Mesenchymal stem cell (in vitro differentiated cells and primary cell): Measurements from ENCODE around the gene TTC7B.

Source experiments
- DNase-seq: peaks from one replicate; pipeline ENCODE4 v3.0.0-alpha.2; 2013
- H2AFZ ChIP-seq: one replicate; pipeline ENCODE4 v1.6.1; 2013; ENCODE audit warnings: low read depth, mild to moderate bottlenecking, control low read depth, inconsistent platforms, low read length, moderate library complexity
- H2AK5ac ChIP-seq: 2 replicates; pipeline ENCODE4 v1.6.1; 2013; ENCODE audit warnings: low read length, moderate library complexity, mild to moderate bottlenecking, inconsistent platforms; ENCODE audit not compliant: severe bottlenecking
- H2BK120ac ChIP-seq: one replicate; pipeline ENCODE4 v1.6.1; 2013; ENCODE audit warnings: low read depth, mild to moderate bottlenecking, inconsistent platforms, low read length, moderate library complexity
- H2BK12ac ChIP-seq, 2 experiments: one replicate each; pipeline ENCODE4 v1.6.1; 2013; ENCODE audit warnings: inconsistent platforms in 2 of 2, low read length in 2 of 2, mild to moderate bottlenecking in 2 of 2, moderate library complexity in 2 of 2, control low read depth in 1 of 2
- H2BK15ac ChIP-seq: one replicate; pipeline ENCODE4 v1.6.1; 2013; ENCODE audit warnings: mild to moderate bottlenecking, low read depth, inconsistent platforms; ENCODE audit not compliant: poor library complexity, severe bottlenecking
- H2BK5ac ChIP-seq: 2 replicates; pipeline ENCODE4 v1.6.1; 2013; ENCODE audit warnings: low read depth, mild to moderate bottlenecking, low read length, control low read depth, inconsistent platforms; ENCODE audit not compliant: poor library complexity, severe bottlenecking
- H3K14ac ChIP-seq, 2 experiments: one replicate each; pipeline ENCODE4 v1.6.1; 2013; ENCODE audit warnings: inconsistent platforms in 2 of 2, low read length in 2 of 2, control low read depth in 1 of 2, mild to moderate bottlenecking in 1 of 2, moderate library complexity in 1 of 2
- H3K18ac ChIP-seq, 2 experiments: one replicate each; pipeline ENCODE4 v1.6.1; 2013; ENCODE audit warnings: inconsistent platforms in 2 of 2, low read length in 2 of 2, control low read depth in 1 of 2, low read depth in 1 of 2, mild to moderate bottlenecking in 1 of 2
- H3K23ac ChIP-seq, 2 experiments: one replicate each; pipeline ENCODE4 v1.6.1; 2013; ENCODE audit warnings: inconsistent platforms in 2 of 2, low read length in 2 of 2, mild to moderate bottlenecking in 2 of 2, moderate library complexity in 2 of 2, control low read depth in 1 of 2
- H3K27ac ChIP-seq: 2 replicates; pipeline ENCODE4 v1.5.1; 2013; ENCODE audit warnings: mild to moderate bottlenecking, moderate library complexity, low read length, control low read depth, inconsistent platforms; ENCODE audit not compliant: poor library complexity, severe bottlenecking
- H3K27me3 ChIP-seq, 2 experiments: 2 replicates each; pipeline versions ENCODE4 v1.6.1 to v1.7.0; 2013; ENCODE audit warnings: low read length in 2 of 2, mild to moderate bottlenecking in 2 of 2, moderate library complexity in 2 of 2, control low read depth in 1 of 2, inconsistent platforms in 1 of 2; ENCODE audit not compliant: control insufficient read depth in 1 of 2, insufficient read depth in 1 of 2
- H3K36me3 ChIP-seq, 2 experiments: 2 replicates each; pipeline versions ENCODE4 v1.6.1 to v1.7.0; 2013; ENCODE audit warnings: low read length in 2 of 2, control low read depth in 1 of 2, inconsistent platforms in 1 of 2, low read depth in 1 of 2, mild to moderate bottlenecking in 1 of 2; ENCODE audit not compliant: insufficient read depth in 2 of 2, control insufficient read depth in 1 of 2
- H3K4ac ChIP-seq, 2 experiments: one replicate each; pipeline ENCODE4 v1.6.1; 2013; ENCODE audit warnings: inconsistent platforms in 2 of 2, low read length in 2 of 2, mild to moderate bottlenecking in 2 of 2, moderate library complexity in 2 of 2, control low read depth in 1 of 2, low read depth in 1 of 2
- H3K4me1 ChIP-seq: 2 replicates; pipeline ENCODE4 v1.6.1; 2013; ENCODE audit warnings: low read depth, low read length, control low read depth; ENCODE audit not compliant: control insufficient read depth, insufficient read depth
- H3K4me2 ChIP-seq: 2 replicates; pipeline ENCODE4 v1.6.1; 2013; ENCODE audit warnings: low read length, mild to moderate bottlenecking, inconsistent platforms; ENCODE audit not compliant: poor library complexity, severe bottlenecking
- H3K4me3 ChIP-seq, 2 experiments: 2 replicates each; pipeline versions ENCODE4 v1.5.1 to v1.7.0; 2013; ENCODE audit warnings: low read length in 2 of 2, mild to moderate bottlenecking in 2 of 2, control low read depth in 1 of 2, low read depth in 1 of 2; ENCODE audit not compliant: insufficient read depth in 1 of 2
- H3K79me1 ChIP-seq: replicated peaks from 2 replicates; pipeline ENCODE4 v1.6.1; 2013; ENCODE audit warnings: mild to moderate bottlenecking, control low read depth, low read length, inconsistent platforms; ENCODE audit not compliant: poor library complexity, severe bottlenecking
- H3K9ac ChIP-seq: 2 replicates; pipeline ENCODE4 v1.7.0; 2013; ENCODE audit warnings: mild to moderate bottlenecking, low read length, moderate library complexity
- H3K9me3 ChIP-seq: 2 replicates; pipeline ENCODE4 v1.7.0; 2013; ENCODE audit warnings: mild to moderate bottlenecking, low read length; ENCODE audit not compliant: control insufficient read depth
- H4K8ac ChIP-seq: one replicate; pipeline ENCODE4 v1.6.1; 2013; ENCODE audit warnings: inconsistent platforms, mild to moderate bottlenecking, low read length, moderate library complexity
- H4K91ac ChIP-seq: one replicate; pipeline ENCODE4 v1.6.1; 2013; ENCODE audit warnings: mild to moderate bottlenecking, low read length, inconsistent platforms
- WGBS: methylation state at CpG from one replicate; pipeline ENCODE4 v1.1.7; 2013; ENCODE audit warnings: mixed read lengths; 5-methylcytosine and 5-hydroxymethylcytosine counted together

The TTC7B gene

DNA sequence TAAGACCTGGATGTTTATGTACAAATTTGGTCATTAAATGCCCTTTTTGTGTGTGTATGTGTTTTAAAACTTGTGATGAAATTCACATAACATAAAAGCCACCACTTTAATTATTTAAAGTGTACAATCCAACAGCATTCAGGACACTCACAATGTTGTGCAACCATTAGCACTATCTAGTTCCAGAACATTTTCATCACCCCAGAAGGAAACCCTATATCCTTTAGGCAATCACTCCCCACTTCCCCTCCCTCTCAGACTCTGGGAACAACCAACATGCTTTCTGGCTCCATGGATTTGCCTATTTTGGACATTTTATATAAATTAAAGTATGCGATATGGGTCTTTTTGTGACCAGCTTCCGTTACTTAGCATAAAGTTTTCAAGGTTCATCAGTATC lies 124.6 kb downstream of the TTC7B start:
- no peak overlapping the region for H2AFZ ChIP-seq
- H3K23ac ChIP-seq: no peak overlapping the region
- no peaks in the 10 kb centered on the region for H3K4me1 ChIP-seq
- no peak overlapping the region for H3K14ac ChIP-seq
- no peak overlapping the region for H2BK120ac ChIP-seq
- H2BK12ac ChIP-seq: no peak overlapping the region
- H3K9me3 ChIP-seq: no peaks in the 10 kb centered on the region
- H3K9ac ChIP-seq: no peak overlapping the region
- no peak for DNase-seq
- no peak overlapping the region for H3K4me3 ChIP-seq
- H3K4ac ChIP-seq: no peak overlapping the region
- H3K36me3 ChIP-seq: peaks cover 0 to 19% of the 10 kb centered on the region in 2 experiments
- H3K4me2 ChIP-seq: no peak overlapping the region
- H3K79me1 ChIP-seq: peaks cover 5% of the 10 kb centered on the region
- 94% methylated on average over 2 of the region's 2 CpGs for WGBS
- no peaks in the 10 kb centered on the region for H3K27me3 ChIP-seq
- no peak overlapping the region for H2BK15ac ChIP-seq
- H4K91ac ChIP-seq: no peak overlapping the region
- no peak overlapping the region for H2BK5ac ChIP-seq
- no peak overlapping the region for H2AK5ac ChIP-seq
- no peak overlapping the region for H4K8ac ChIP-seq
- no peak overlapping the region for H3K18ac ChIP-seq
- H3K27ac ChIP-seq: no peak overlapping the region

DNA sequence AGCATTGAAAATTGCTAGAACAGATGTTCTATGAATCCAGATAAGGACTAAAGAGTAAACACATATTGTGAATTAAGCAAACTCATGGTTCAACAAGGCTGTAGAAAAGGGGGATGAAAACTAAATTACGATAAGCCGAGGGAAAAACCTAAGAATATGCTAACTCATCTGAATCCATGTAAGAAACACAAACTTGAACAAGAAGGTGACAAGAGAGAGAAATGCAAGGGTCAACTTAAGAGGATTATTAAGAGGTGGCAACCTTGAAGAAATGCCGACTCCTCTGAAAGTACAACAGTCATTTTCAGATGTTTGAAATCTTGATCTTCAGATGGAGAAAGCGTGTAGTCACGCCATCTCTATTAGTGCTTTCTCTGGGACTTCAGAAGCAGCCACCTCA lies 128.6 kb downstream of the TTC7B start:
- Histone ChIP-seq H3K23ac (no peak overlapping the region), H2AK5ac (no peak overlapping the region), H3K4ac (no peak overlapping the region), H2AFZ (no peak overlapping the region), H3K9ac (no peak overlapping the region), H3K9me3 (no peaks in the 10 kb centered on the region), H3K27ac (no peak overlapping the region), H3K14ac (no peak overlapping the region), H4K8ac (no peak overlapping the region), H3K18ac (no peak overlapping the region), H3K36me3 (peaks cover 4 to 40% of the 10 kb centered on the region in 2 experiments), H2BK12ac (no peak overlapping the region), H3K79me1 (peaks cover 3% of the 10 kb centered on the region), H2BK15ac (no peak overlapping the region), H2BK5ac (no peak overlapping the region), H2BK120ac (no peak overlapping the region), H3K27me3 (no peaks in the 10 kb centered on the region), H3K4me3 (no peak overlapping the region), H4K91ac (no peak overlapping the region), H3K4me2 (no peak overlapping the region), H3K4me1 (no peaks in the 10 kb centered on the region)
- WGBS: 100% methylated on average over 5 of the region's 5 CpGs
- no peak for DNase-seq

DNA sequence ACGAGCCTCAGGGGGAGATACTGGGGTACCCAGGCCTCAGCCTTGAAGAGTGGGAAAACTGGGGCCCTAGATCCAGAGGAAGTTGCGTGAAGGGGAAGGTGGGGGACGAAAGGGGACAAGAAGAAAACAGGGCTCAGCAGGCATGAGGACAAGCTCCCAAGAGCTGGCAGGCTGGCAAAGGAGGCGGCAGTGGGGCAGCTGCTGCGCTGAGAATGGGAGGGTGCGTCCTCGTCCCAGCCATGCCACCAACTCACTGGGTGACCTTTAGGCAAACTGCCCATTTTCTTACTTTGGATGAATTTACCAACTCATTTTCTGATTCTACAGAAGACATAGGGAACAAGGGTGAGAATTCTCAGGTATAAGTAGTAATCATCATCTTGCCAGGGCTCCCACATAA lies 133.6 kb downstream of the TTC7B start:
- DNase-seq: no peak
- Histone ChIP-seq H2BK5ac (no peak overlapping the region), H2BK12ac (no peak overlapping the region), H3K27ac (no peak overlapping the region), H3K9ac (no peak overlapping the region), H3K9me3 (no peaks in the 10 kb centered on the region), H4K8ac (no peak overlapping the region), H3K14ac (no peak overlapping the region), H3K79me1 (no peaks in the 10 kb centered on the region), H2BK15ac (no peak overlapping the region), H2BK120ac (no peak overlapping the region), H2AK5ac (no peak overlapping the region), H3K4me3 (no peak overlapping the region), H2AFZ (no peak overlapping the region), H4K91ac (no peak overlapping the region), H3K4me2 (no peak overlapping the region), H3K27me3 (no peaks in the 10 kb centered on the region), H3K36me3 (peaks cover 7 to 33% of the 10 kb centered on the region in 2 experiments), H3K4me1 (no peaks in the 10 kb centered on the region), H3K23ac (no peak overlapping the region), H3K4ac (no peak overlapping the region), H3K18ac (no peak overlapping the region)
- WGBS: 95% methylated on average over 6 of the region's 7 CpGs

DNA sequence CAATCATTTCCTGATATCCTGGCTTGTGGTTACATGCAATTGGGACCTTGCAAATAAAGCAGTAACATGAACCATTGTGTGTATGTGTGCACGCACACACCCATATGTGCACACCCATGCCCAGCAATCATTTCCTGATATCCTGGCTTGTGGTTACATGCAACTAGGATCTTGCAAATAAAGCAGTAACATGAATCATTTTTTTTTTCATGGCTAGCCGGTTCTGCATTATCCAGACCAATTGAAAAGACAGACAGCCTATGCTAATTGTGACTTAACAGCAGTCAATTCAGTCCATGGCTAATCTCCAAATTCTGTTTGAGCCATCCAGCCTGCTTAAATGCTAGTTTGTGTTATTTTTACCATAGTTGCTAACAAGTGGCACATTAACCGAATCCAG lies 134.3 kb downstream of the TTC7B start:
- H3K14ac ChIP-seq: no peak overlapping the region
- H3K4me3 ChIP-seq: no peak overlapping the region
- no peak overlapping the region for H3K23ac ChIP-seq
- H3K4ac ChIP-seq: no peak overlapping the region
- no peak for DNase-seq
- H3K9me3 ChIP-seq: no peaks in the 10 kb centered on the region
- no peak overlapping the region for H2BK120ac ChIP-seq
- H2BK12ac ChIP-seq: no peak overlapping the region
- H3K27me3 ChIP-seq: no peaks in the 10 kb centered on the region
- H2BK5ac ChIP-seq: no peak overlapping the region
- no peaks in the 10 kb centered on the region for H3K79me1 ChIP-seq
- H4K8ac ChIP-seq: no peak overlapping the region
- 97% methylated on average over 3 of the region's 3 CpGs for WGBS
- no peak overlapping the region for H2AK5ac ChIP-seq
- H3K27ac ChIP-seq: no peak overlapping the region
- H3K4me2 ChIP-seq: no peak overlapping the region
- peaks cover 7 to 26% of the 10 kb centered on the region in 2 experiments for H3K36me3 ChIP-seq
- H3K9ac ChIP-seq: no peak overlapping the region
- peaks cover 2% of the 10 kb centered on the region for H3K4me1 ChIP-seq
- no peak overlapping the region for H4K91ac ChIP-seq
- H2BK15ac ChIP-seq: no peak overlapping the region
- no peak overlapping the region for H2AFZ ChIP-seq
- H3K18ac ChIP-seq: no peak overlapping the region
